ENCODE results near the gene IL17B. TPM values are rescaled to one million over a fixed set of nuclear protein-coding genes. Genes with fewer than 3 reads are reported as not detected.

Gene IL17B
- total and polyA plus RNA-seq, 2 experiments from 2014 or later = 0.43 TPM; not detected in 1

- peak; percentile 79 for DNase-seq
- Histone ChIP-seq H3K4me1 (ENCODE audit: insufficient read depth) (no peaks in the 10 kb centered on the region), H3K9me2 (ENCODE audit: insufficient read depth) (no peaks in the 10 kb centered on the region), H3K4me3 (no peak overlapping the region), H3K9ac (no peak overlapping the region), H3K79me2 (ENCODE audit: insufficient read depth) (no peaks in the 10 kb centered on the region), H3F3A (ENCODE audit: insufficient read depth) (no peaks in the 10 kb centered on the region), H3K36me3 (ENCODE audit: low read depth) (no peaks in the 10 kb centered on the region), H3K27me3 (replicated peaks; ENCODE audit: insufficient read depth) (no peaks in the 10 kb centered on the region), H4K20me1 (ENCODE audit: insufficient read depth) (no peaks in the 10 kb centered on the region), H3K27ac (no peak overlapping the region), H2AFZ (0 out of 2 replicates have a peak overlapping the region, but pooled peaks have one; percentile 64), H3K9me3 (ENCODE audit: low read depth) (no peaks in the 10 kb centered on the region), H3K4me2 (ENCODE audit: unreplicated experiment) (no peak overlapping the region)
- 34% methylated on average over 14 of the region's 14 CpGs for WGBS, 2 experiments (ENCODE audit: low coverage in 1 of 2, low lambda C conversion rate in 2 of 2, missing lambda C conversion rate in 2 of 2)
- TF ChIP-seq EZH2 (IDR thresholded peaks at IDR 0.05; ENCODE audit: insufficient read depth, poor library complexity, severe bottlenecking) (no peak), EZH2phosphoT487 (IDR thresholded peaks at IDR 0.05; ENCODE audit: insufficient read depth, low read depth) (no peak)
- in situ Hi-C loops (cut with MboI) = no loop called here
These were observed 11.7 kb downstream of the IL17B start for GRCh38 chr5:149367249-149367971.

DNA sequence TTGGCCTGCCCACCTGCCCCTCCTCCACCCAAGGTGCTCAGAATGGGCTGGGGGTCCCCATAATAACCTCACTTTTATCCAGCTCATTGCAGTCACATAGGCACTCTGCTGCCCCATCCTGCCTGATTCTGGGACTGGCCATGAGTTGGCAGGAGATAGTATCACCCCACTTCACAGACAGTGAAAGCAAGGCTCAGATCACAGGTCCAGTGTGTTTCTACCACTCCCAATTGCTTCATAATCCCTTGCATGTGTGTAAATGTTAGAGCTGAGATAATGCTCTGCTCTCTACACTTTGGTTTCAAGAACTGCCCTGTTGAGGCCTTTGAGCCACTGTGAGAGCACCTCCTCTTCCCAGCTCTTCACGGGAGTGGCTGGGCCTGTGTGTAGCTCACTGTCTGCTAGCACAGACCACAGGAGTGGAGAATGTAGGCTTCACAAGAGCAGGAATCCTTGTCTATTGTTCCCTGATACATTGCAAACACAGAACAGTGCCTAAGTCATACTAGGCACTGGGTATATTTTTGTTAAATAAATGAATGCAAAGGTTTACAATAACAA, 12.8 kb downstream of the IL17B start:
- H3K36me3 ChIP-seq (ENCODE audit: low read depth) = no peaks in the 10 kb centered on the region
- 77 to 89% methylated on average over 1 of the region's 1 CpG for WGBS, 2 experiments (ENCODE audit: low coverage in 1 of 2, low lambda C conversion rate in 2 of 2, missing lambda C conversion rate in 2 of 2)
- in situ Hi-C loops (cut with MboI) = no loop called here

GRCh38 chr5:149365418-149365817, 13.7 kb downstream of the IL17B start:
- H4K20me1 ChIP-seq (ENCODE audit: insufficient read depth) = no peaks in the 10 kb centered on the region
- no peak for TF ChIP-seq EZH2phosphoT487 (IDR thresholded peaks at IDR 0.05; ENCODE audit: insufficient read depth, low read depth)
- no peak for TF ChIP-seq EZH2 (IDR thresholded peaks at IDR 0.05; ENCODE audit: insufficient read depth, poor library complexity, severe bottlenecking)
- H3K4me3 ChIP-seq = no peak overlapping the region
- no peaks in the 10 kb centered on the region for H3K9me2 ChIP-seq (ENCODE audit: insufficient read depth)
- WGBS, 2 experiments (ENCODE audit: low coverage in 1 of 2, low lambda C conversion rate in 2 of 2, missing lambda C conversion rate in 2 of 2) = 56 to 67% methylated on average over 6 of the region's 6 CpGs
- no peak overlapping the region for H3K4me2 ChIP-seq (ENCODE audit: unreplicated experiment)
- no peaks in the 10 kb centered on the region for H3K9me3 ChIP-seq (ENCODE audit: low read depth)
- H3K9ac ChIP-seq = no peak overlapping the region
- no peak overlapping the region for H3K27ac ChIP-seq
- H3K27me3 ChIP-seq (replicated peaks; ENCODE audit: insufficient read depth) = no peaks in the 10 kb centered on the region
- in situ Hi-C loops (cut with MboI) = no loop called here
- no peak overlapping the region for H2AFZ ChIP-seq
- no peaks in the 10 kb centered on the region for H3K79me2 ChIP-seq (ENCODE audit: insufficient read depth)
- peak; percentile 16 for DNase-seq
- H3F3A ChIP-seq (ENCODE audit: insufficient read depth) = no peaks in the 10 kb centered on the region
- no peaks in the 10 kb centered on the region for H3K36me3 ChIP-seq (ENCODE audit: low read depth)
- no peaks in the 10 kb centered on the region for H3K4me1 ChIP-seq (ENCODE audit: insufficient read depth)

More for the DNA sequence above, 12.8 kb downstream of the IL17B start:
- Histone ChIP-seq H3K4me1 (ENCODE audit: insufficient read depth) (no peaks in the 10 kb centered on the region), H3K9me2 (ENCODE audit: insufficient read depth) (no peaks in the 10 kb centered on the region), H4K20me1 (ENCODE audit: insufficient read depth) (no peaks in the 10 kb centered on the region), H3K4me3 (no peak overlapping the region), H2AFZ (no peak overlapping the region), H3K27ac (no peak overlapping the region), H3K9ac (no peak overlapping the region), H3K4me2 (ENCODE audit: unreplicated experiment) (no peak overlapping the region), H3K9me3 (ENCODE audit: low read depth) (no peaks in the 10 kb centered on the region), H3K79me2 (ENCODE audit: insufficient read depth) (no peaks in the 10 kb centered on the region), H3K27me3 (replicated peaks; ENCODE audit: insufficient read depth) (no peaks in the 10 kb centered on the region), H3F3A (ENCODE audit: insufficient read depth) (no peaks in the 10 kb centered on the region)
- DNase-seq = no peak
- TF ChIP-seq EZH2 (IDR thresholded peaks at IDR 0.05; ENCODE audit: insufficient read depth, poor library complexity, severe bottlenecking) (no peak), EZH2phosphoT487 (IDR thresholded peaks at IDR 0.05; ENCODE audit: insufficient read depth, low read depth) (no peak)

- H3K4me3 ChIP-seq = no peak overlapping the region
- 65 to 72% methylated on average over 2 of the region's 2 CpGs for WGBS, 2 experiments (ENCODE audit: low coverage in 1 of 2, low lambda C conversion rate in 2 of 2, missing lambda C conversion rate in 2 of 2)
- H3K36me3 ChIP-seq (ENCODE audit: low read depth) = no peaks in the 10 kb centered on the region
- no peak overlapping the region for H3K27ac ChIP-seq
- no peak overlapping the region for H2AFZ ChIP-seq
- in situ Hi-C loops (cut with MboI) = no loop called here
- no peaks in the 10 kb centered on the region for H4K20me1 ChIP-seq (ENCODE audit: insufficient read depth)
- H3K27me3 ChIP-seq (replicated peaks; ENCODE audit: insufficient read depth) = no peaks in the 10 kb centered on the region
- no peak for TF ChIP-seq EZH2 (IDR thresholded peaks at IDR 0.05; ENCODE audit: insufficient read depth, poor library complexity, severe bottlenecking)
- no peak for TF ChIP-seq EZH2phosphoT487 (IDR thresholded peaks at IDR 0.05; ENCODE audit: insufficient read depth, low read depth)
- no peak overlapping the region for H3K9ac ChIP-seq
- DNase-seq = no peak
- H3K4me1 ChIP-seq (ENCODE audit: insufficient read depth) = no peaks in the 10 kb centered on the region
- H3K4me2 ChIP-seq (ENCODE audit: unreplicated experiment) = no peak overlapping the region
- H3F3A ChIP-seq (ENCODE audit: insufficient read depth) = no peaks in the 10 kb centered on the region
- H3K79me2 ChIP-seq (ENCODE audit: insufficient read depth) = no peaks in the 10 kb centered on the region
- H3K9me2 ChIP-seq (ENCODE audit: insufficient read depth) = no peaks in the 10 kb centered on the region
- H3K9me3 ChIP-seq (ENCODE audit: low read depth) = no peaks in the 10 kb centered on the region
These were observed 14.4 kb downstream of the IL17B start for GRCh38 chr5:149364719-149365118.
